ENCODE measurements around the gene IFFO2.

IFFO2 gene

GRCh38 chr1:18949686-18950400, 6.6 kb downstream of the IFFO2 start:
- no peak for DNase-seq

- DNase-seq, result no peak
These were observed 7.4 kb downstream of the IFFO2 start for GRCh38 chr1:18948913-18949685.

GRCh38 chr1:18948048-18948912, 8.2 kb downstream of the IFFO2 start:
- DNase-seq, result peak; percentile 66

GRCh38 chr1:18947570-18947969, 8.9 kb downstream of the IFFO2 start:
- DNase-seq, result no peak

GRCh38 chr1:18946550-18947381, 9.7 kb downstream of the IFFO2 start:
- DNase-seq, result no peak

GRCh38 chr1:18945401-18945849, 11.1 kb downstream of the IFFO2 start:
- DNase-seq, result no peak

GRCh38 chr1:18944810-18945209, 11.7 kb downstream of the IFFO2 start:
- DNase-seq, result no peak

GRCh38 chr1:18943914-18944572, 12.4 kb downstream of the IFFO2 start:
- DNase-seq, result no peak

- no peak for DNase-seq
These were observed 13.3 kb downstream of the IFFO2 start for GRCh38 chr1:18943162-18943561.

- no peak for DNase-seq
These were observed 14.1 kb downstream of the IFFO2 start for GRCh38 chr1:18942340-18942739.

- DNase-seq, result no peak
These were observed 15.0 kb downstream of the IFFO2 start for GRCh38 chr1:18941221-18942141.

GRCh38 chr1:18940303-18941020, 16.0 kb downstream of the IFFO2 start:
- no peak for DNase-seq

GRCh38 chr1:18939398-18940302, 16.8 kb downstream of the IFFO2 start:
- no peak for DNase-seq

GRCh38 chr1:18938707-18939070, 17.8 kb downstream of the IFFO2 start:
- no peak for DNase-seq

- DNase-seq, result no peak
These were observed 18.3 kb downstream of the IFFO2 start for GRCh38 chr1:18938008-18938706.

GRCh38 chr1:18937539-18937938, 18.9 kb downstream of the IFFO2 start:
- no peak for DNase-seq

GRCh38 chr1:18936814-18937481, 19.5 kb downstream of the IFFO2 start:
- DNase-seq, result no peak

GRCh38 chr1:18936471-18936813, 20.0 kb downstream of the IFFO2 start:
- DNase-seq, result no peak
